ENCODE results near the gene BMAL1. TPM values are rescaled to one million over a fixed set of nuclear protein-coding genes. Genes with fewer than 3 reads are reported as not detected.

The BMAL1 gene
- total RNA-seq: 6.6 and 11.9 TPM in 2 replicates

DNA sequence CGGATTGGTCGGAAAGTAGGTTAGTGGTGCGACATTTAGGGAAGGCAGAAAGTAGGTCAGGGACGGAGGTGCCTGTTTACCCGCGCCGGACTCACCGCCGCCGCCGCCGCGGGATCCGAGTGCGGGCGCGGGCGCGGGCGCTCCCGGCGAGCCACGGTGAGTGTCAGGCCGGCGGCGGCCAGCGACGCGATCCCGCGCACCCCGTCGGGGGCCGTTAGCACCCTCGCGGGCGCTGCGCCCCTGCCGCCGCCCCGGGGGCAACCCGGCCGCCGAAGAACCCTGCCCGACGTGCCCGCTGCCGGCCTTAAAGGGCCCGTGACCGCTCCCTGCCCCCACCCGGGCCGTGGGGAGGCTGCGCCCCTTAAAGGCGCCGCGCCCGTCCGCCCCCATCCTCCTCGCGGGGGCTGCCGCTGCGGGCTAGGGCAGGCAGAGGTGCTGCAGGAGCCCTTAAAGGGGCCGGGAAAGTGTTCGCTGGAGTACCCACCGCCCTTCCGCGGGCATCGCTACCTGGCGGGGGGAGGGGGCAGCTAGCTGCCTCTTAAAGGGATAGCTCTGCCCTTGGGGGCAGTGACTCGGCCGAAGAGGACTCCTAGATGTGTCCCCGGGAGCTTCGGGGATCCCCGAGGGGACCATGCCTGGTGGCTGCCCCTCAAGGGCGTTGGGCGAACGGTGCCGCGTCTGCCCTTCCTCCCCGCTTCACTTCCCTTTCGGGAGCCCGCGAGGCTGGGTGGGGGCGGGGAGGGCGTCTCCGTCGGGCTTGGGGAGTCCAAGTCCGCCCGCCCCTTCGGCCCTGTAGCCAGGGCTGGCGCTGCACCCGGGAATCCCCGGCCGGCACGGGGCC, at the start of gene BMAL1:
TSS of gene BMAL1 (plus strand) at position 23 of the 841 bp plus-strand sequence. CDS start 76,519 bp downstream, outside the sequence.

Other genes starting within 250 kb of the BMAL1 start
- gene BTBD10, start 185.4 kb downstream of the BMAL1 start, total RNA-seq: 92.9 and 97.7 TPM in 2 replicates
- gene PTH, start 218.2 kb downstream of the BMAL1 start, total RNA-seq: not detected in 2 replicates